DMS53 treated with DMSO at 0.1 percent for 48 hours (cell line): ENCODE results near the gene CATSPERE.
"Not testable (repeated sequence)": the region's sequence is repeated elsewhere in the genome, so short reads cannot be mapped to it uniquely, and the experiment has no call there.

ENCODE experiments used
- DNase-seq: peaks from one replicate; lab custom pipeline; 2025; ENCODE audit not compliant: unreplicated experiment; lab: John Stamatoyannopoulos, UW

Gene CATSPERE

DNA sequence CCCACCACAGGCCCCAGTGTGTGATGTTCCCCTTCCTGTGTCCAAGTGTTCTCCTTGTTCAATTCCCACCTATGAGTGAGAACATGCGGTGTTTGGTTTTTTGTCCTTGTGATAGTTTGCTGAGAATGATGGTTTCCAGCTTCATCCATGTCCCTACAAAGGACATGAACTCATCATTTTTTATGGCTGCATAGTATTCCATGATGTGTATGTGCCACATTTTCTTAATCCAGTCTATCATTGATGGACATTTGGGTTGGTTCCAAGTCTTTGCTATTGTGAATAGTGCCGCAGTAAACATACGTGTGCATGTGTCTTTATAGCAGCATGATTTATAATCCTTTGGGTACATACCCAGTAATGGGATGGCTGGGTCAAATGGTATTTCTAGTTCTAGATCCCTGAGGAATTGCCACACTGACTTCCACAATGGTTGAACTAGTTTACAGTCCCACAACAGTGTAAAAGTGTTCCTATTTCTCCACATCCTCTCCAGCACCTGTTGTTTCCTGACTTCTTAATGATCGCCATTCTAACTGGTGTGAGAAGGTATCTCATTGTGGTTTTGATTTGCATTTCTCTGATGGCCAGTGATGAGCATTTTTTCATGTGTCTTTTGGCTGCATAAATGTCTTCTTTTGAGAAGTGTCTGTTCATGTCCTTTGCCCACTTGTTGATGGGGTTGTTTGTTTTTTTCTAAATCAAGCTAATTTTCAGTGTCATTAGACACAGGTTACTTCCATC lies 200.7 kb downstream of the CATSPERE start:
- DNase-seq = not testable (repeated sequence)

DNA sequence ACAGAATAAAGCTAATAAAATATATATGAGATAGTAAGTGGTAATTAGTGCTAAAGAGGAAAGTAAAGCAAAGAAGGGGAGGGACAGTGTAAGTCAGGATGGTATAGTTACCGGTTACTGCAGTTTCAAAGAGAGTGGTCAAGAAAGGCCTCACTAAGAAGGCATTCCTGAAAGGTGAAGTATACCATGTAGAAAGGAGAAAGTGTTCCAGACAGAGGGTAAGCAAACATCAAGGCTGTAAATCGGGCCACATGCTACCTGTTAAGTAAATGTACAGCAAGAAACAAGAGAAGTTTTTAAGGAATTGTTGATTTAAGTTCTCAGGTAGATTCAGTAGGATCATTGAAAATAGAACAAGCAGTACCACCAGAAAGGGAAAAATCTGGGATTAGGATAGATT lies 201.5 kb downstream of the CATSPERE start:
- peak; percentile 11 for DNase-seq

- DNase-seq = no peak
These were observed 203.3 kb downstream of the CATSPERE start for GRCh38 chr1:244664353-244664752.

GRCh38 chr1:244665771-244666217 lies 204.7 kb downstream of the CATSPERE start:
- DNase-seq = no peak

DNA sequence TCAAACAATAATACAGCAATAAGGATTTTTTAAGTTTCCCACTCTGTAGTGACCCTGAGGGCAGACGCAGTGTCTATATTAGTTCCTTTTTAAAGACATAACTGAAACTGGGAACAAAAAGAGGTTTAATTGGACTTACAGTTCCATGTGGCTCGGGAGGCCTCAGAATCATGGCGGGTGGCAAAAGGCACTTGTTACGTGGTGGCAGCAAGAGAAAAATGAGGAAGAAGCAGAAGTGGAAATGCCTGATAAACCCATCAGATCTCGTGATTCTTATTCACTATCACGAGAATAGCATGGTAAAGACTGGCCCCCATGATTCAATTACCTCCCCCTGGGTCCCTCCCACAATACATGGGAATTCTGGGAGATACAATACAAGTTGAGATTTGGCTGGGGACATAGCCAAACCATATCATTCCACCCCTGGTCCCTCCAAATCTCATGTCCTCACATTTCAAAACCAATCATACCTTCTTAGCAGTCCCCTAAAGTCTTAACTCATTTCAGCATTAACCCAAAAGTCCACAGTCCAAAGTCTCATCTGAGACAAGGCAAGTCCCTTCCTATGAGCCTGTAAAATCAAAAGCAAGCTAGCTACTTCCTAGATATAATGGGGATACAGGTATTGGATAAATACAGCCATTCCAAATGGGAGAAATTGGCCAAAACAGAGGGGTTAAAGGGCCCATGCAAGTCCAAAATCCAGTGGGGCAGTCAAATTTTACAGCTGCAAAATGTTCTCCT lies 205.8 kb downstream of the CATSPERE start:
- DNase-seq = not testable (repeated sequence)

DNA sequence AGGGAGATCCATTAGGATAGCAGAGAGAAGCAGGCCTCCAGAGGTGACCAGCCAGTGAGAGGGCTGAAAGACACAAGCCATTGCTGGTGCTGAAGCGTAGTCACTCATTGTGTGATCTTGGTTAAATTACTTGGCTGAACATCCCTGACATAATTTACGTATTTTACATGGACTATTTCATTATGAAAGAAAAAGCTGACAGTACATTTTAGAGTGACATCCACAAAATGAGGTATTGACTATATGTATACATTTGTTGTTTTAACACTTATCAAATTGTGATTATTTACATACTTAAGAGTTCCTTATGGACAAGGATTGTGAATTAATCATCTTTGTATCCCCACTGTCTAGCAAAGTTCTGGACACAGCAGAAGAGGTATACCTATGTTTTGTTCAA lies 206.7 kb downstream of the CATSPERE start:
- DNase-seq = no peak

GRCh38 chr1:244672946-244673682 lies 212.0 kb downstream of the CATSPERE start:
- DNase-seq = no peak

DNA sequence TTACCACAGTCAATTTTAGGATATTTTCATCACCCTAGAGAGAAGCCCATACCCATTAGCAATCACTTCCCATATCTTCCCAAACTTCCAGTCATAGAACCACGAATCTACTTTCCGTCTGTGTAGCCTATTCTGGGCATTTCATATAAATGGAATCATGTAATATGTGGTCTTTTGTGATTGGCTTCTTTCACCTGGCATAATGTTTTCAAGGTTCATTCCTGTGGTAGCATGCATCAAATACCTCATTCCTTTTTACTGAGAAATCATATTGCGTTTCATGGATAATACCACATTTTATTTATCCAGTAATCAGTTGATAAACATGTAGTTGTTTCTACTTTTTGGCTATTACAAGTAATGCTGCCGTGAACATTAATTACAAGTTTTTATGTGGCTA lies 213.4 kb downstream of the CATSPERE start:
- no peak for DNase-seq

- no peak for DNase-seq
These were observed 214.1 kb downstream of the CATSPERE start for GRCh38 chr1:244675167-244675566.

GRCh38 chr1:244678697-244679096 lies 217.6 kb downstream of the CATSPERE start:
- DNase-seq = no peak

DNA sequence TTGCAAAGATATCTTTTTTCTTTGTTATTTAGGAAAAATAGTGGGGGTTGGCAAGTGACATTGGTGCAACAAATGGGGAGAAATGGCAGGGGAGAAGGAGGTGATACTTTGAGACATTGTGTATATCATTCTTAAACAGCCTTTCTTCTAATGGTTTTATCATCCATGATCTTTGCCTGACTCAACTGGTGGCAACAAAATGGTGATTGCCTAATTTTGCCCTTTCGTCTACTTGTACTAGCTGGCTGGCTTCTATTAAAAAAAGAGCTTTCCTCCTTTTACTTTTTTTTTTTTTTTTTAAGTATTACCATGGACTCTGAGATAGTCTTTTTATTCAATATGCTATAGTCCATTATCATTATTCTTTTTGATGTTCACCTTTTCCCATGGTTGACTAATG lies 219.6 kb downstream of the CATSPERE start:
- DNase-seq = no peak

GRCh38 chr1:244682087-244682486 lies 221.0 kb downstream of the CATSPERE start:
- not testable (repeated sequence) for DNase-seq
